ENCODE data around the gene NACA.

- TF ChIP-seq, protein P1, sequence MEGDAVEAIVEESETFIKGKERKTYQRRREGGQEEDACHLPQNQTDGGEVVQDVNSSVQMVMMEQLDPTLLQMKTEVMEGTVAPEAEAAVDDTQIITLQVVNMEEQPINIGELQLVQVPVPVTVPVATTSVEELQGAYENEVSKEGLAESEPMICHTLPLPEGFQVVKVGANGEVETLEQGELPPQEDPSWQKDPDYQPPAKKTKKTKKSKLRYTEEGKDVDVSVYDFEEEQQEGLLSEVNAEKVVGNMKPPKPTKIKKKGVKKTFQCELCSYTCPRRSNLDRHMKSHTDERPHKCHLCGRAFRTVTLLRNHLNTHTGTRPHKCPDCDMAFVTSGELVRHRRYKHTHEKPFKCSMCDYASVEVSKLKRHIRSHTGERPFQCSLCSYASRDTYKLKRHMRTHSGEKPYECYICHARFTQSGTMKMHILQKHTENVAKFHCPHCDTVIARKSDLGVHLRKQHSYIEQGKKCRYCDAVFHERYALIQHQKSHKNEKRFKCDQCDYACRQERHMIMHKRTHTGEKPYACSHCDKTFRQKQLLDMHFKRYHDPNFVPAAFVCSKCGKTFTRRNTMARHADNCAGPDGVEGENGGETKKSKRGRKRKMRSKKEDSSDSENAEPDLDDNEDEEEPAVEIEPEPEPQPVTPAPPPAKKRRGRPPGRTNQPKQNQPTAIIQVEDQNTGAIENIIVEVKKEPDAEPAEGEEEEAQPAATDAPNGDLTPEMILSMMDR (conservative IDR thresholded peaks at IDR 0.05; ENCODE audit: low read depth, low read length) = no peak
- TF ChIP-seq EZH2 (IDR thresholded peaks at IDR 0.05; ENCODE audit: low read length, unreplicated experiment) = no peak
Measured at GRCh38 chr12:56760460-56760859, 35.4 kb upstream of the NACA start.

All from PC-3 (cell line).